Endothelial cell of umbilical vein (primary cell): ENCODE data around the gene ARMH4. TPM values are rescaled to one million over a fixed set of nuclear protein-coding genes. Genes with fewer than 3 reads are reported as not detected.

Experiments used
- BruUV-seq: library from RNA; stranded (reverse); fragments of 400-500 nt; replicated peaks from 2 replicates; lab custom pipeline; 2021; lab: Mats Ljungman, UMichigan
- CTCF ChIA-PET: fragments of 300-600, 350-600 bp; sonication (Branson Sonifier 250); formaldehyde crosslinking; loops from one replicate; lab custom pipeline; 2021; ENCODE audit warnings: antibody characterized with exemption, inconsistent platforms; lab: Charles Lee
- POLR2A ChIA-PET: fragments of 300-600, 350-600 bp; sonication (Branson Sonifier 250); formaldehyde crosslinking; loops from one replicate; lab custom pipeline; 2021; ENCODE audit warnings: antibody characterized with exemption, inconsistent platforms; lab: Charles Lee
- DNase-seq: peaks from one replicate; pipeline ENCODE4 v3.0.0-alpha.2; 2011; ENCODE audit warnings: low read depth, low spot score
- FAIRE-seq: peaks from 2 replicates; lab custom pipeline; 2011; peaks lifted over from hg19 to GRCh38; lab: Jason Lieb, UNC
- H2AFZ ChIP-seq: 2 replicates; pipeline ENCODE4 v1.6.0; 2012; ENCODE audit warnings: low read depth, low read length, control low read depth, inconsistent platforms
- H3K27ac ChIP-seq: 2 replicates; pipeline ENCODE4 v1.5.1; 2011; ENCODE audit warnings: low read depth, mild to moderate bottlenecking, control low read depth, low read length, moderate library complexity; ENCODE audit not compliant: insufficient read depth
- H3K27me3 ChIP-seq, 2 experiments: 2 replicates each; pipeline versions ENCODE4 v1.6.0 to v1.6.1; 2011; ENCODE audit warnings: low read length in 2 of 2, mixed read lengths in 1 of 2; ENCODE audit not compliant: control insufficient read depth in 2 of 2, insufficient read depth in 2 of 2
- H3K36me3 ChIP-seq, 2 experiments: 2 replicates in 1 of 2; 3 replicates in 1 of 2; pipeline ENCODE4 v1.5.1; 2011; ENCODE audit warnings: low read length in 2 of 2, mild to moderate bottlenecking in 1 of 2, moderate library complexity in 1 of 2; ENCODE audit not compliant: control insufficient read depth in 2 of 2, insufficient read depth in 2 of 2; ENCODE audit errors: extremely low read depth in 1 of 2
- H3K4me1 ChIP-seq: 3 replicates; pipeline ENCODE4 v1.5.1; 2011; ENCODE audit warnings: mild to moderate bottlenecking, low read length; ENCODE audit not compliant: control insufficient read depth, insufficient read depth; ENCODE audit errors: extremely low read depth
- H3K4me2 ChIP-seq: 2 replicates; pipeline ENCODE4 v1.6.1; 2011; ENCODE audit warnings: low read length, control low read depth, mixed read lengths; ENCODE audit not compliant: insufficient read depth
- H3K4me3 ChIP-seq, 3 experiments: fragments of 200-600 bp in 1 of 3; sonication (generic), shearing (Covaris generic) in 1 of 3; replicated peaks in 1 of 3; 2 replicates each; pipeline ENCODE4 v1.5.1; 2011 to 2016; ENCODE audit warnings: control low read depth in 3 of 3, low read length in 3 of 3, mild to moderate bottlenecking in 2 of 3, inconsistent platforms in 1 of 3, low read depth in 1 of 3, moderate library complexity in 1 of 3; ENCODE audit not compliant: insufficient read depth in 1 of 3
- H3K79me2 ChIP-seq: 2 replicates; pipeline ENCODE4 v1.6.0; 2012; ENCODE audit warnings: low read length, inconsistent platforms; ENCODE audit not compliant: control insufficient read depth, insufficient read depth
- H3K9ac ChIP-seq: replicated peaks from 2 replicates; pipeline ENCODE3; 2011; ENCODE audit warnings: low read length, control low read depth; ENCODE audit not compliant: insufficient read depth; ENCODE audit errors: extremely low read depth
- H3K9me1 ChIP-seq: replicated peaks from 3 replicates; pipeline ENCODE4 v1.6.0; 2011; ENCODE audit warnings: mild to moderate bottlenecking, low read length; ENCODE audit not compliant: control insufficient read depth, insufficient read depth; ENCODE audit errors: extremely low read depth
- H3K9me3 ChIP-seq: replicated peaks from 2 replicates; pipeline ENCODE4 v1.5.1; 2012; ENCODE audit warnings: low read length, inconsistent platforms; ENCODE audit not compliant: control insufficient read depth, insufficient read depth
- H4K20me1 ChIP-seq: replicated peaks from 2 replicates; pipeline ENCODE3; 2011; ENCODE audit warnings: mild to moderate bottlenecking, low read length; ENCODE audit not compliant: control insufficient read depth, insufficient read depth; ENCODE audit errors: extremely low read depth
- CTCF ChIP-seq, 2 donors: IDR thresholded peaks; 1 replicate in 1 of 2; 2 replicates in 1 of 2; pipeline ENCODE4 v1.5.1; 2011; ENCODE audit warnings: low read length in 2 of 2, mild to moderate bottlenecking in 2 of 2, moderate library complexity in 2 of 2, control low read depth in 1 of 2, inconsistent platforms in 1 of 2, low read depth in 1 of 2; ENCODE audit not compliant: insufficient read depth in 1 of 2; ENCODE audit errors: extremely low read depth in 1 of 2
- EZH2 ChIP-seq: IDR thresholded peaks from 2 replicates; pipeline ENCODE4 v1.6.1; 2012; ENCODE audit warnings: borderline replicate concordance, low read depth, mild to moderate bottlenecking, moderate library complexity, low read length, inconsistent platforms; ENCODE audit not compliant: severe bottlenecking
- FOS ChIP-seq: IDR thresholded peaks from 2 replicates; pipeline ENCODE4 v1.6.1; 2011; ENCODE audit warnings: mild to moderate bottlenecking, low read length, moderate library complexity, borderline replicate concordance; ENCODE audit not compliant: insufficient read depth
- GATA2 ChIP-seq: IDR thresholded peaks from 2 replicates; pipeline ENCODE4 v1.7.0; 2011; ENCODE audit warnings: low read depth, mild to moderate bottlenecking, moderate library complexity, mixed read lengths, low read length; ENCODE audit not compliant: insufficient read length, insufficient read depth
- JUN ChIP-seq: IDR thresholded peaks from 2 replicates; pipeline ENCODE4 v1.6.1; 2011; ENCODE audit warnings: borderline replicate concordance, low read depth; ENCODE audit not compliant: insufficient read length, insufficient read depth
- MAX ChIP-seq: IDR thresholded peaks from 2 replicates; pipeline ENCODE4 v1.6.1; 2011; ENCODE audit not compliant: insufficient read depth, insufficient read length
- MYC ChIP-seq: IDR thresholded peaks from one replicate; pipeline ENCODE4 v1.6.1; 2011; ENCODE audit warnings: mild to moderate bottlenecking, low read depth, low read length
- POLR2A ChIP-seq: IDR thresholded peaks from 2 replicates; pipeline ENCODE4 v1.6.1; 2012; ENCODE audit warnings: low read depth, mild to moderate bottlenecking, control low read depth, low read length
- POLR2AphosphoS5 ChIP-seq: IDR thresholded peaks from 2 replicates; pipeline ENCODE4 v1.6.1; 2012; ENCODE audit warnings: low read depth, mild to moderate bottlenecking, control low read depth, low read length, moderate library complexity; ENCODE audit not compliant: insufficient read depth
- dilution Hi-C: fragments of 300-500 bp; cut with MboI; formaldehyde crosslinking; loops from one replicate; pipeline ENCODE4 v1.15.0; 2019; ENCODE audit warnings: low sequenced_read_pairs; ENCODE audit not compliant: extremely low pct_ligation_motif_present
- intact Hi-C: fragments of 100-400 bp; cut with micrococcal nuclease; formaldehyde crosslinking; loops from one replicate; pipeline ENCODE4 v1.10.0; 2022
- polyA plus RNA-seq, 4 experiments: library from polyadenylated mRNA; depleted of rRNA in 3 of 4; stranded (reverse) in 3 of 4; unstranded in 1 of 4; fragments of >200 nt; gene quantifications; 2 replicates each; pipeline versions ENCODE4 v1.2.1 to v1.2.3, GENCODE V29; 2011 to 2012; ENCODE audit warnings: missing spikeins in 1 of 4
- total RNA-seq: library from RNA; stranded (reverse); gene quantifications from 2 replicates; pipeline ENCODE4 v1.2.3, GENCODE V29; 2021

ARMH4 gene
- total and polyA plus RNA-seq, 2 donors (not counting 3 experiments of a cell fraction or from before 2014, with no cell fraction given): 1.1 to 3.0 TPM

GRCh38 chr14:57998766-57999165 is 153.2 kb downstream of the ARMH4 start:
- H3K4me3 ChIP-seq: no peak overlapping the region
- H3K4me2 ChIP-seq: no peak overlapping the region
- H3K36me3 ChIP-seq: no peaks in the 10 kb centered on the region
- BruUV-seq: no TSS peak
- DNase-seq: no peak
- H3K9me1 ChIP-seq: no peaks in the 10 kb centered on the region
- dilution Hi-C loops (no loop called here), intact Hi-C loops (no loop called here)
- H2AFZ ChIP-seq: no peak overlapping the region
- no peaks in the 10 kb centered on the region for H3K4me1 ChIP-seq
- no peak for FAIRE-seq
- H3K9ac ChIP-seq: no peak overlapping the region
- H3K27ac ChIP-seq: no peak overlapping the region
- H3K79me2 ChIP-seq: no peaks in the 10 kb centered on the region
- H4K20me1 ChIP-seq: no peaks in the 10 kb centered on the region
- POLR2A ChIA-PET: no interaction called here
- TF ChIP-seq EZH2 (no peak), CTCF (IDR thresholded peaks at IDR 0.05; ENCODE audit: extremely low read depth in 1 of 2, insufficient read depth in 1 of 2, low read depth in 1 of 2, low read length in 2 of 2) (no peak), FOS (no peak)
- no peaks in the 10 kb centered on the region for H3K9me3 ChIP-seq
- no peaks in the 10 kb centered on the region for H3K27me3 ChIP-seq
- CTCF ChIA-PET: no interaction called here

- DNase-seq (no peak), FAIRE-seq (no peak)
- Histone ChIP-seq H3K27ac (no peak overlapping the region), H3K27me3 (no peaks in the 10 kb centered on the region), H3K4me2 (no peak overlapping the region), H3K79me2 (no peaks in the 10 kb centered on the region), H3K4me3 (no peak overlapping the region), H4K20me1 (no peaks in the 10 kb centered on the region), H3K4me1 (no peaks in the 10 kb centered on the region), H3K9me1 (no peaks in the 10 kb centered on the region), H3K9ac (no peak overlapping the region), H2AFZ (no peak overlapping the region), H3K9me3 (no peaks in the 10 kb centered on the region), H3K36me3 (no peaks in the 10 kb centered on the region)
- dilution Hi-C loops: no loop called here
- no peak for TF ChIP-seq EZH2
- TF ChIP-seq CTCF (IDR thresholded peaks at IDR 0.05; ENCODE audit: extremely low read depth in 1 of 2, insufficient read depth in 1 of 2, low read depth in 1 of 2, low read length in 2 of 2): no peak
- TF ChIP-seq JUN: no peak
- no peak for TF ChIP-seq FOS
- no peak for TF ChIP-seq GATA2
- TF ChIP-seq MYC: no peak
- TF ChIP-seq POLR2AphosphoS5: no peak
- TF ChIP-seq POLR2A: no peak
- no peak for TF ChIP-seq MAX
- intact Hi-C loops: no loop called here
- BruUV-seq: no TSS peak
- ChIA-PET CTCF (no interaction called here), POLR2A (no interaction called here)
Measured at GRCh38 chr14:57991353-57991752, 160.7 kb downstream of the ARMH4 start.
